NCI-H2171 (cell line): Measurements from ENCODE around the gene DDX10.
A peak's percentile ranks its signal among the peaks of the same experiment; 100 is the strongest.
"Not testable (repeated sequence)": the region's sequence is repeated elsewhere in the genome, so short reads cannot be mapped to it uniquely, and the experiment has no call there.

Experiments
- DNase-seq: peaks from one replicate; lab custom pipeline; 2025; lab: John Stamatoyannopoulos, UW

Gene DDX10

GRCh38 chr11:108823960-108824359 is 159.1 kb downstream of the DDX10 start:
- not testable (repeated sequence) for DNase-seq

DNA sequence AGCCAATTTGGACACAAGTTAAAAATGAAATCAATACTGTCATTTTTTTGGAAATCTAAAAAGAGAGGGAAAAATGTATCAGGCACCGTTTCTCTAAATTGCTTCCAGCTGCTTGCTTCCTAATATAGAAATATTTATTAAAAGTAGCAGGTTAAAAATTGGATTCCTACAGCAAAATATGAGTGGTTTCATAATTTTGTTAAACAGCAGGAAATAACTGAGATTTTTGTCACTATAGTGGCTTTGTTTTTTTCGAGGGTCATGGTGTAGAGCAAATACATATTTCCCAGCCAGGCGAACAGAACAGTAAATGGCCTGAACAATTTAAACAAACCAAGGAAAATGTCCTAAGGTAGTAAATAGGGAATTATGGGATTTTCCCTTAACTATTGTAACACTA is 159.7 kb downstream of the DDX10 start:
- DNase-seq, result no peak

DNA sequence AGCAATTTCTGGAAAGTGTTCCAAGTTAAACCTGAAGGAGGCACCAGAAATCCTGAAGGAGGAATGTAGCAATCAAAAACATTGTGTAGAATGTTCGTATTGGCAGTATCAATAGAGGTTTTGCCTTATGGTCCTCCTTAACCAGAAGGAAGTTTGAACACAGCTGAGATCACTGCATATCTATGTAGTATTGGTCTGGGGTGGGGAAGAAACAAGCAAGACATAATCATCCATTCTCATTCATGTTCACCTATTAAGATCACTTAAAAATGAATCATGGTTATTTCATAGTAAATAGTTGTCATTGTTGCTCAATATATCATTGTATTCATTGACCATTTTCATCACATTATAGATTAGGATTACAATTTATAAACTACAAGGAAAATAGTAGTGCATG is 160.5 kb downstream of the DDX10 start:
- DNase-seq, result no peak

- no peak for DNase-seq
These were observed 161.3 kb downstream of the DDX10 start for GRCh38 chr11:108826136-108826535.

- no peak for DNase-seq
These were observed 170.8 kb downstream of the DDX10 start for GRCh38 chr11:108835624-108836023.

GRCh38 chr11:108836541-108836940 is 171.7 kb downstream of the DDX10 start:
- DNase-seq, result no peak

- DNase-seq, result no peak
These were observed 173.4 kb downstream of the DDX10 start for GRCh38 chr11:108838102-108838791.

DNA sequence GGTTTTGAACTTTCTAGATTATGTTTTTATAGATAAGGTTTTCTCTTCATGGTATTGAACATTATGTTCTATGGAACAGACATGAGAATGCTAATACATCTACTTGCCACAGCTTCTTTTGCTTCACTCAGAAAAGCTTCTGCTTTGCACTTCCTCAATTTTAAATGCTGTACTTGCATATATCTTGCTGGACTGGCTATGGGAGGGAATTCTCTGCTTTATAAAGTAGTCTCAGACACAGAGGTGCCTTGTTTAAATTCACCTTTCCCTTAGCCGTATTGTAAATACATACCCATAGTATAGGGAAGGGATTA is 173.9 kb downstream of the DDX10 start:
- no peak for DNase-seq

GRCh38 chr11:108846009-108846408 is 181.1 kb downstream of the DDX10 start:
- no peak for DNase-seq

DNA sequence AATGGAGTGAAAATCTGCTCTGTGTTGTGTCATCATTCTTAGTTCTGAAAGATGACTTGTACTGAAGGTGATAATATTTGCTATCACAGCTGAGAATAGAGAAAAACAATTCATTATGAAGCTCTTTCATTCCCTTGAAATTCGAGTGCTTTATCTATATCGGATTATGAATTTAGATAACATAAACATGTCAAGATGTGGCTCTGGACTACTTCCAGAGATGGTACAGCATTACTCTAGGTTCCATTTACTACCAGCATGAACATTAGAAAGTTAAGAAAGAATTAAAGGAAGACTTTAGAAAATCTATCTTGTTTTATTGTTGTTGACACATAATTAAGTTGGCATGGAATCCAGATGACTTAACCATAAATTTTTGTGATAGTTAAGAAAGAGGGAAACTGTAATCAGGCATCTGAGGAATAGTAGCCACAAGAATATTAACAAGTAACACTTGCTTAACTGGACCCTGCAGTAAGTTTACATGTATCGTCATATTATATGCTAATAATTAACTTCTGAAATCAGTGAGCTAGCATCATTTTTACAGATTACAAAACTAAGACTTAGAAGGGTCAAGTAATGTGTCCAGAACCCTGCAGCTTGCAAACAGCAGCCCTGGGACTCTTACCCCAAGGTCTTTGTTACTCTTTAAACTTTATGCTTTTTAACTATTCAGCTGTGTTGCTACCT is 182.6 kb downstream of the DDX10 start:
- no peak for DNase-seq

GRCh38 chr11:108851781-108852180 is 186.9 kb downstream of the DDX10 start:
- DNase-seq, result no peak

- DNase-seq, result no peak
These were observed 187.8 kb downstream of the DDX10 start for GRCh38 chr11:108852701-108853100.

- DNase-seq, result no peak
These were observed 188.3 kb downstream of the DDX10 start for GRCh38 chr11:108853151-108853550.

DNA sequence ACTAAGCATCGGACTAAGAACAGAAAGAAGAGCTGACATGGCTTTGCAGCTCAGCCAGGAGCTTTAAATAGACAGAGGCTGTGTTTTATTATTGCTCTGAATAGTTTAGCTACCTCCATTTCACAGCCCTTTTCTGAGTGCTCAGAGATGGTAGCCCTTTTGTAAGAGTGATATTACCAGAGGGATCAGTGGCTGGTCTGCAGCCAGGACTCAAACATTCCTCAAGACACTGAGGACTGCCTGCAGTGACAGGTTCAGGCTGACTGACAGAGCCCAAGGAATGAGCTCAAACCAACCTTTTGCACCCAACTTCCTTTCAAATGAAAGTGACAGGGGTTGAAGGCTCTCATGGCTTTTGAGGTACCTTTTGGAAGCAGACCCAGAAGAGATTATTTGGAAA is 189.0 kb downstream of the DDX10 start:
- DNase-seq, result no peak

GRCh38 chr11:108854346-108854745 is 189.5 kb downstream of the DDX10 start:
- DNase-seq, result no peak

- no peak for DNase-seq
These were observed 192.5 kb downstream of the DDX10 start for GRCh38 chr11:108857382-108857781.

DNA sequence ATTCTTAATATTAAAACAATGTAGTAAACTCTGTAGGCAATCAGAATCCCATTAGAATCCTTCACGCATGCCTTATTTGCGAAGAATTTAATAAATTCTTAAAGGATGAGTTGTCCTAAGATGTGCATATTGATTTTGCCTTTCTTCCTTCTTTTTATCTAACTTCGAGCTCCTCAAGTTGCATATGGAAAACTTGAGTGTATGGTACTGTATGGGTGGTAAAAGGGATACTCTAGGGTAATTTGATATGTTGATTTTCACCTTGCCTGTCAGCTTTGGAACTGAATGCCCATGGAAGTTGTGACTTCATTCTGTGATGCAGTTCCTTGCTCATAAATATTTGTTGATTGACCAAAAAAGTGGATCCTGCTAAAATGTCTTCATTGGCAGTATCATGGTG is 193.8 kb downstream of the DDX10 start:
- no peak for DNase-seq

DNA sequence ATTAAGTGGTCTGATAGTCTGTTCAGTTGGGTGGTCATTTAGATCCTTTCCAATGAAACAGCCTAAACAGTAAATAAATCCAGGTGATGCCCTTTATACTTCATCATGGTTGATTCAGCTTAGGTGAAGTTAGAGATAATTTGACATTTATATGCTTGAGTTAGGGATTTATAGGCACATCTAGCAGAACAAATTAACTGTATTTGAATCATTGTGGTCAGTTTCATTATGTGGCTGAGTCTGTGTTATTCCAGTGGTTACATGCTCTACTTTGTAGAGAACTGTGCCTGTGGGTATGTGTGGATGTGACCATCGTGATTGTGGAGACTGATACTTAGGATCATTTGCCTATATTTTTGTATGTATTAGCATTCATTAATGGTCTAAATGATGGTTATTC is 194.6 kb downstream of the DDX10 start:
- DNase-seq, result no peak

GRCh38 chr11:108863528-108863927 is 198.7 kb downstream of the DDX10 start:
- DNase-seq, result no peak

GRCh38 chr11:108865406-108865805 is 200.5 kb downstream of the DDX10 start:
- no peak for DNase-seq

- no peak for DNase-seq
These were observed 201.9 kb downstream of the DDX10 start for GRCh38 chr11:108866781-108867180.

- no peak for DNase-seq
These were observed 205.6 kb downstream of the DDX10 start for GRCh38 chr11:108870373-108871020.

DNA sequence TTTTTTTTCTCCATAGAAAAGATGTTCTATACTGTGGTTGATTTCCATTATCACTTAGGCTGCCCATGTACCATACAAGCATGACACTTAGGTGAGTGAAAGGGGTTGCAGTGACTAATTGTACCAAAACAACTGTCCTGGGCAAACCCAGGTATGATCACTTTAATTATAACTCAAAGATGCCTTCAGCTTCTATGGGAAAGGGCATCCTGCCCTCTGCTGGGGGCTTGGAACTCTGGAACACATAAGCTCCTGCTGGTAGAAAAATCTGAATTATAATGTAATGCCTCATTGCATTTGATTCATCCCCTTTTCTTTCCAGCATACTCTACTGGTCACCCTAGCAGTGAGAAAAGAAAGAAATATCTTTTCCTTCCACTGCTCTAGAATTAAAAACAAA is 206.3 kb downstream of the DDX10 start:
- DNase-seq, result peak; percentile 5

- DNase-seq, result no peak
These were observed 207.0 kb downstream of the DDX10 start for GRCh38 chr11:108871867-108872266.
